AG09319 (cell line): ENCODE data around the gene ARAF.
A peak's percentile ranks its signal among the peaks of the same experiment; 100 is the strongest.

ENCODE experiments used
- DNase-seq: peaks from one replicate; pipeline ENCODE4 v3.0.0-alpha.2; 2010; ENCODE audit warnings: low read depth; ENCODE audit errors: extremely low read depth
- CTCF ChIP-seq: IDR thresholded peaks from 2 replicates; pipeline ENCODE4 v1.5.1; 2011; ENCODE audit warnings: low read depth, mild to moderate bottlenecking, inconsistent platforms, low read length, moderate library complexity

ARAF gene

GRCh38 chrX:47581731-47582647 lies 21.0 kb downstream of the ARAF start, which contains the start of gene TIMP1:
Gene TIMP1, plus strand, starts transcription at chrX:47582436. Its CDS starts 980 bp downstream, at chrX:47583416.
- peak; percentile 78 for DNase-seq
- no peak for TF ChIP-seq CTCF

- TF ChIP-seq CTCF, result no peak
- DNase-seq, result no peak
Measured at GRCh38 chrX:47583240-47583861, 22.3 kb downstream of the ARAF start.

GRCh38 chrX:47584714-47585113 lies 23.7 kb downstream of the ARAF start:
- no peak for TF ChIP-seq CTCF

DNA sequence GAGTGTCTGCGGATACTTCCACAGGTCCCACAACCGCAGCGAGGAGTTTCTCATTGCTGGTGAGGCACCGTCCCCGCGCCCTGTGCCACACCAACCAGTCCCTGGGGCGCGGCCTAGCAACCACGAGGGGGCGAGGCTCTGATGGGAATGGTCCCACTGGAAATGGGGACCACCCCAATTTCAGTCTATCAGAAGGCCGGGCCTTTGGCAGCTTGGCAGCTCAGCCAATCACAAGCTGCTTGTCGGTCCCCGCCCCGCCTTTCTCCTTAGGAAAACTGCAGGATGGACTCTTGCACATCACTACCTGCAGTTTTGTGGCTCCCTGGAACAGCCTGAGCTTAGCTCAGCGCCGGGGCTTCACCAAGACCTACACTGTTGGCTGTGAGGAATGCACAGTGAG lies 24.3 kb downstream of the ARAF start:
- DNase-seq, result no peak
- no peak for TF ChIP-seq CTCF

More at GRCh38 chrX:47584714-47585113, 23.7 kb downstream of the ARAF start:
- DNase-seq, result no peak

DNA sequence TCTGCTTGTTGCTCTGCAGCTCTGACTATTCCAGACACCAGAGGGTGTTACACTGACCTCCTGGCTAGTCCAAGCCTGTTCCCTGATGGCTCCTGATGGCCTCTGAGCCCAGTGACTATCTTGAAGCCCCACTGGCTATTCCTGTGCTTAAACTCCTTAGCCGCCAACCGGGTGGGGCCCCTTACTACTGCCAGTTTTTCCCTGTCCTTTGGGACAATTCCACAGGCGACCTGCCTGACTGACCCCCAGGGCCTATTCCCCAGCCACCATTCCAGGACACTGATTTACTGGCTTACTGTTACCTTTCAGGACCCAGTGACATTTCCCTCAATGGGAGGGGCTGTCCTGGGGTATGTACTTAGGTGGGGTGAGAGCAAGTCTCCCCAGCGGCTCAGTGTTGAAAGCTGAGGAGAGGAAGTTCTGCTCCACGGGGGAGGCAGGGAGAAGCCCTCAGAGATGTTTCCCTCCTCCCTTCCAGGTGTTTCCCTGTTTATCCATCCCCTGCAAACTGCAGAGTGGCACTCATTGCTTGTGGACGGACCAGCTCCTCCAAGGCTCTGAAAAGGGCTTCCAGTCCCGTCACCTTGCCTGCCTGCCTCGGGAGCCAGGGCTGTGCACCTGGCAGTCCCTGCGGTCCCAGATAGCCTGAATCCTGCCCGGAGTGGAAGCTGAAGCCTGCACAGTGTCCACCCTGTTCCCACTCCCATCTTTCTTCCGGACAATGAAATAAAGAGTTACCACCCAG lies 25.2 kb downstream of the ARAF start:
- DNase-seq, result no peak

More for the DNA sequence above, 25.2 kb downstream of the ARAF start:
- no peak for TF ChIP-seq CTCF
